Bronchial epithelial cell (primary cell): Measurements from ENCODE around the gene STX18. TPM values are rescaled to one million over a fixed set of nuclear protein-coding genes. Genes with fewer than 3 reads are reported as not detected.
"Not testable (repeated sequence)": the region's sequence is repeated elsewhere in the genome, so short reads cannot be mapped to it uniquely, and the experiment has no call there.

Experiments used
- DNase-seq: peaks from one replicate; pipeline ENCODE4 v3.0.0-alpha.2; 2010; ENCODE audit warnings: low read depth
- FAIRE-seq: peaks from 2 replicates; lab custom pipeline; 2011; peaks lifted over from hg19 to GRCh38; lab: Jason Lieb, UNC
- H3K27me3 ChIP-seq: 2 replicates; pipeline ENCODE4 v1.5.1; 2011; ENCODE audit warnings: low read length; ENCODE audit not compliant: control insufficient read depth, insufficient read depth
- H3K36me3 ChIP-seq: 2 replicates; pipeline ENCODE4 v1.5.1; 2011; ENCODE audit warnings: low read length; ENCODE audit not compliant: control insufficient read depth, insufficient read depth
- H3K4me3 ChIP-seq: 2 replicates; pipeline ENCODE4 v1.5.1; 2011; ENCODE audit warnings: mild to moderate bottlenecking, low read depth, low read length, control low read depth
- total RNA-seq: library from RNA; depleted of rRNA; stranded (reverse); fragments of >200 nt; gene quantifications from 2 replicates; pipeline ENCODE4 v1.2.1, GENCODE V29; 2014
- TF ChIP-seq, protein P1 (sequence below): IDR thresholded peaks from 2 replicates; pipeline ENCODE4 v1.5.1; 2011; ENCODE audit warnings: mild to moderate bottlenecking, moderate library complexity, low read length, control low read depth, inconsistent platforms; ENCODE audit not compliant: insufficient read depth, severe bottlenecking

STX18 gene
- total RNA-seq, 1 donor from 2014 or later = 21.6 TPM

DNA sequence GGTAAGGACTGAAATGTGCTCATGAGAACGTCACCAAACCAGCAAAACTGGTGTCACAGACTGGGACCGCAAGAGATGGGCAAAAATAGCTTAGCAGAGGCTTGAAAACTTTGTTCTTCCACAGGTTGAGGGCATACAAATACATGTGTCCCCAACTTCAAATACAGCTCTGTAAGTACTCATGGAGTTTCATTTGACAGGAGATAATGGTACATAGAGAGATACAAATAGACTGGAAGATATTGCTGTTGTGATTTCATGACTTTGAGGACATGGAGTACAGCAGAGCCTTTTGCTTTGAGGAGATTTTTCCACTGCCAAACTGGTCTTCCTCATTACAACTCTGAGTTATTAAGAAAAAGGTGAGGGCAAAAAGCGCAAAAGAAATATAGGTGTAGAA is 70.7 kb downstream of the STX18 start:
- H3K27me3 ChIP-seq = no peaks in the 10 kb centered on the region
- FAIRE-seq = peak; percentile 52
- no peak overlapping the region for H3K4me3 ChIP-seq
- TF ChIP-seq, protein P1, sequence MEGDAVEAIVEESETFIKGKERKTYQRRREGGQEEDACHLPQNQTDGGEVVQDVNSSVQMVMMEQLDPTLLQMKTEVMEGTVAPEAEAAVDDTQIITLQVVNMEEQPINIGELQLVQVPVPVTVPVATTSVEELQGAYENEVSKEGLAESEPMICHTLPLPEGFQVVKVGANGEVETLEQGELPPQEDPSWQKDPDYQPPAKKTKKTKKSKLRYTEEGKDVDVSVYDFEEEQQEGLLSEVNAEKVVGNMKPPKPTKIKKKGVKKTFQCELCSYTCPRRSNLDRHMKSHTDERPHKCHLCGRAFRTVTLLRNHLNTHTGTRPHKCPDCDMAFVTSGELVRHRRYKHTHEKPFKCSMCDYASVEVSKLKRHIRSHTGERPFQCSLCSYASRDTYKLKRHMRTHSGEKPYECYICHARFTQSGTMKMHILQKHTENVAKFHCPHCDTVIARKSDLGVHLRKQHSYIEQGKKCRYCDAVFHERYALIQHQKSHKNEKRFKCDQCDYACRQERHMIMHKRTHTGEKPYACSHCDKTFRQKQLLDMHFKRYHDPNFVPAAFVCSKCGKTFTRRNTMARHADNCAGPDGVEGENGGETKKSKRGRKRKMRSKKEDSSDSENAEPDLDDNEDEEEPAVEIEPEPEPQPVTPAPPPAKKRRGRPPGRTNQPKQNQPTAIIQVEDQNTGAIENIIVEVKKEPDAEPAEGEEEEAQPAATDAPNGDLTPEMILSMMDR = no peak
- peaks cover 5% of the 10 kb centered on the region for H3K36me3 ChIP-seq
- no peak for DNase-seq

DNA sequence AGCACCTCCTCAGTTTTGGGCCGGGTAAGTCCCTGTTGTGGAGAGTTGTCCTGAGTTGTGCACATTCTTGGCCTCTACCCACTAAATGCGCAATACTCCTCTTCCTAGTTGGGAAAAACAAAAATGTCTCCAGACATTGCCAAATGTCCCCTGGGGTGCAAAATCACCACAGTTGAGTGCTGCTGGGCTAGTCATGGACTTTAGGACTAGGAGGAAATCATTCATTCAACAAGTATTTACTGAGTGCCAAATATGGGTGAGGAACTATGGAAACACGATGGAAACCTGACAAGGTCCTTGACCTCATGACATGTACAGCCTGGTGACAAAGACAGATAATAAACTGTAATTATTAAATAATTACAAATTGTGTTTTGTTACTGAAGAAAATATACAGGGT is 71.6 kb downstream of the STX18 start:
- FAIRE-seq = peak; percentile 13
- no peak for DNase-seq
- H3K4me3 ChIP-seq = no peak overlapping the region
- no peaks in the 10 kb centered on the region for H3K27me3 ChIP-seq
- peaks cover 5% of the 10 kb centered on the region for H3K36me3 ChIP-seq
- TF ChIP-seq, protein P1 = no peak

DNA sequence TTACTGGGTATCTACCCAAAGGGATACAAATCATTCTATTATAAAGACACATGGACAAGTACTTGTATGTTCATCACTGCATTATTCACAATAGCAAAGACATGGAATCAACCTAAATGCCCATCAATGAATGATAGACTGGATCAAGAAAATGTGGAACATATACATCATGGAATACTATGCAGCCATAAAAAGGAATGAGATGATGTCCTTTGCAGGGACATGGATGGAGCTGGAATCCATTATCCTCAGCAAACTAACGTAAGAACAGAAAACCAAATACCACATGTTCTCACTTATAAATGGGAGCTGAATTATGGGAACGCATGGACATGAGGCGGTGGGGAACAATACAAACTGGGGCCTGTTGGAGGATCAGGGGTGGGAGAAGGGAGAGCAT is 76.6 kb downstream of the STX18 start:
- DNase-seq, H3K36me3 ChIP-seq, H3K4me3 ChIP-seq, H3K27me3 ChIP-seq, FAIRE-seq: not testable (repeated sequence)

DNA sequence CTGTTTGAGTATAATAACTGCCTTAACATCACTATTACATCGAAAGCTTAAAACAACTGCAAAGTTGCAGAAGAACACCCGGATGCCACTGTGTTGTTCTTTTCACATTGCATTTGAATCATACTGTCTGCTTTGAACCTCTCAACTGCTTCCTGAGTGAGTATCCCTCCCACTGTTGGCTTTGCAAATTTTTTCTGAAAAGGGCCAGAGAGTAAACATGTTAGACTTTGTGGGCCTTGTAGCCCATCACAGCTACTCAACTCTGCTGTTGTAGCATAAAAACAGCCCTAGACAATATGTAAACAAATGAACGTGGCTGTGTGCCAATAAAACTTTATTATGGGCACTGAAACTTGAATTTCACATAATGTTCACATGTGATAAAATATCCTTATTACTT is 78.9 kb downstream of the STX18 start:
- Histone ChIP-seq H3K4me3 (no peak overlapping the region), H3K36me3 (peaks cover 1% of the 10 kb centered on the region), H3K27me3 (no peaks in the 10 kb centered on the region)
- FAIRE-seq = no peak
- DNase-seq = no peak
- TF ChIP-seq, protein P1 = no peak

DNA sequence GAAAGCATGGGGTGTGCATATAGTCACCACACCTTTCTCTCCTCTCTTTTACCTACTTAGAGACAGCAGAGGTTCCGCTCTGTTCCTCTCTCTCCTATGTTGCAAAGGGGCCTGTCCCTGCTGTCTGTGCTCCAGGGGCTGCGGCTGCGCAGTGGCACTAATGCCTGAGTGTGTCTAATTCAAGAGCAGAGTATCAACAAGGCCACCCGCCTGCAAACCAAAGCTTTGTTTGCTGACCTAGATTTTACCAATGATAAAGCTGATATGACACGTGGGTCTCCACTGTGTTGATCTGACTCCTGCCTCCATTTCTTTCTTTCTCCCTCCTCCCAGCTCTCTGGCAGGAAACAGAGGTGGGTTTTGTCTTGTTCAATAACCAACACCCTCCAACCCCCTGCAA is 80.0 kb downstream of the STX18 start:
- H3K36me3 ChIP-seq = no peaks in the 10 kb centered on the region
- H3K4me3 ChIP-seq = no peak overlapping the region
- TF ChIP-seq, protein P1 = no peak
- H3K27me3 ChIP-seq = no peaks in the 10 kb centered on the region
- DNase-seq = no peak
- no peak for FAIRE-seq

DNA sequence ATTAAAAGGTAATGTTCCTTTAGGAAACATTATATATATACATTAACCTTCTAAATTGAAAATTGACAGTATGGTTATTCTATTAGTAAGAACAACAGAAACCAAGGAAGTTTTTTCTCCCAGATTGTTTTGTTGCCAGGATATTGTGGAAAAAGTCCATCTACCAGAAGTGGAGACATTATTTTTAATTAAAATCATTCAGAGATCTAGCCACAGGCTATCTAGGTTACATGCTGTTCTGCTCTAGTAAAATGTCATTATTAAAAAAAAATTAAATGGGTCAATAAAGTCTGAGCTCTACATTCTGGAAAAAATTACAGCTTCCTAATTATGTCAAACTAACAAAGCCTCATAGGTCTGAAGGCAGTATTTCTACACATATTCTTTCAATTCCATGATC is 80.7 kb downstream of the STX18 start:
- DNase-seq = no peak
- TF ChIP-seq, protein P1 = no peak
- no peak for FAIRE-seq
- no peaks in the 10 kb centered on the region for H3K27me3 ChIP-seq
- H3K4me3 ChIP-seq = no peak overlapping the region
- peaks cover 1% of the 10 kb centered on the region for H3K36me3 ChIP-seq
